22Rv1 (cell line): Measurements from ENCODE around the gene RBMS3.

Experiments
- H3K27ac ChIP-seq: fragments of 450-650 bp; 2 replicates; pipeline ENCODE4 v1.5.1; 2017
- CTCF ChIP-seq: fragments of 450-650 bp; IDR thresholded peaks from 2 replicates; pipeline ENCODE4 v1.5.1; 2017; ENCODE audit warnings: mild to moderate bottlenecking
- ZFX ChIP-seq: fragments of 450-650 bp; IDR thresholded peaks from 2 replicates; pipeline ENCODE4 v1.6.1; 2017; ENCODE audit warnings: antibody characterized with exemption, borderline replicate concordance

The RBMS3 gene

GRCh38 chr3:29705906-29706844, 425.3 kb downstream of the RBMS3 start:
- no peak overlapping the region for H3K27ac ChIP-seq
- TF ChIP-seq ZFX (no peak), CTCF (no peak)

GRCh38 chr3:29708884-29709283, 428.0 kb downstream of the RBMS3 start:
- H3K27ac ChIP-seq = no peak overlapping the region
- TF ChIP-seq CTCF (no peak), ZFX (no peak)

- TF ChIP-seq CTCF = no peak
- TF ChIP-seq ZFX = no peak
- H3K27ac ChIP-seq = no peak overlapping the region
Measured at GRCh38 chr3:29711255-29711771, 430.4 kb downstream of the RBMS3 start.

- no peak for TF ChIP-seq ZFX
- TF ChIP-seq CTCF = no peak
- H3K27ac ChIP-seq = no peak overlapping the region
Measured at GRCh38 chr3:29716213-29716612, 435.3 kb downstream of the RBMS3 start.

GRCh38 chr3:29718661-29719065, 437.8 kb downstream of the RBMS3 start:
- TF ChIP-seq ZFX (no peak), CTCF (no peak)
- no peak overlapping the region for H3K27ac ChIP-seq

- TF ChIP-seq ZFX (no peak), CTCF (no peak)
- no peak overlapping the region for H3K27ac ChIP-seq
Measured at GRCh38 chr3:29720665-29721064, 439.8 kb downstream of the RBMS3 start.

- no peak for TF ChIP-seq ZFX
- TF ChIP-seq CTCF = no peak
- H3K27ac ChIP-seq = no peak overlapping the region
Measured at GRCh38 chr3:29721789-29722188, 440.9 kb downstream of the RBMS3 start.
